Osteoblast (primary cell): ENCODE measurements around the gene COMP. TPM values are rescaled to one million over a fixed set of nuclear protein-coding genes. Genes with fewer than 3 reads are reported as not detected.
"Not testable (repeated sequence)": the region's sequence is repeated elsewhere in the genome, so short reads cannot be mapped to it uniquely, and the experiment has no call there.

Experiments used
- DNase-seq: peaks from one replicate; pipeline ENCODE4 v3.0.0; 2011; ENCODE audit warnings: low spot score, mixed read lengths; ENCODE audit not compliant: insufficient read length; ENCODE audit errors: missing footprints
- H2AFZ ChIP-seq: 2 replicates; pipeline ENCODE4 v1.6.0; 2011; ENCODE audit warnings: mild to moderate bottlenecking, low read length
- H3K27ac ChIP-seq: 2 replicates; pipeline ENCODE4 v1.5.1; 2011; ENCODE audit warnings: mild to moderate bottlenecking, low read depth, low read length, moderate library complexity
- H3K27me3 ChIP-seq: 2 replicates; pipeline ENCODE4 v1.6.0; 2012; ENCODE audit warnings: mild to moderate bottlenecking, control low read depth, inconsistent platforms, low read length, moderate library complexity; ENCODE audit not compliant: insufficient read depth
- H3K36me3 ChIP-seq: 2 replicates; pipeline ENCODE4 v1.5.1; 2011; ENCODE audit warnings: mild to moderate bottlenecking, low read length, control low read depth, moderate library complexity; ENCODE audit not compliant: insufficient read depth
- H3K4me1 ChIP-seq: 2 replicates; pipeline ENCODE4 v1.5.1; 2011; ENCODE audit warnings: mild to moderate bottlenecking, low read length, control low read depth, moderate library complexity; ENCODE audit not compliant: insufficient read depth
- H3K4me2 ChIP-seq: 2 replicates; pipeline ENCODE4 v1.6.0; 2011; ENCODE audit warnings: mild to moderate bottlenecking, low read length; ENCODE audit not compliant: insufficient read depth
- H3K4me3 ChIP-seq: fragments of 200-600 bp; sonication (generic); 3 replicates; pipeline ENCODE4 v1.5.1; 2012; ENCODE audit warnings: mild to moderate bottlenecking, low read length, inconsistent platforms; ENCODE audit not compliant: insufficient read depth
- H3K79me2 ChIP-seq: 2 replicates; pipeline ENCODE4 v1.6.0; 2012; ENCODE audit warnings: mild to moderate bottlenecking, low read length, control low read depth, inconsistent platforms; ENCODE audit not compliant: insufficient read depth
- H3K9me3 ChIP-seq: 2 replicates; pipeline ENCODE4 v1.5.1; 2011; ENCODE audit warnings: low read depth, low read length, control low read depth
- H4K20me1 ChIP-seq: 2 replicates; pipeline ENCODE4 v1.6.0; 2012; ENCODE audit warnings: mild to moderate bottlenecking, low read length, control low read depth; ENCODE audit not compliant: insufficient read depth
- total RNA-seq: library from RNA; depleted of rRNA; stranded (reverse); fragments of >200 nt; gene quantifications from 2 replicates; pipeline ENCODE4 v1.2.3, GENCODE V29; 2012
- TF ChIP-seq, protein P1 (sequence below): IDR thresholded peaks from 2 replicates; pipeline ENCODE4 v1.5.1; 2011; ENCODE audit warnings: mild to moderate bottlenecking, low read depth, low read length, moderate library complexity; ENCODE audit errors: extremely low read depth

Gene COMP
- total RNA-seq, 1 donor: 14.8 TPM

DNA sequence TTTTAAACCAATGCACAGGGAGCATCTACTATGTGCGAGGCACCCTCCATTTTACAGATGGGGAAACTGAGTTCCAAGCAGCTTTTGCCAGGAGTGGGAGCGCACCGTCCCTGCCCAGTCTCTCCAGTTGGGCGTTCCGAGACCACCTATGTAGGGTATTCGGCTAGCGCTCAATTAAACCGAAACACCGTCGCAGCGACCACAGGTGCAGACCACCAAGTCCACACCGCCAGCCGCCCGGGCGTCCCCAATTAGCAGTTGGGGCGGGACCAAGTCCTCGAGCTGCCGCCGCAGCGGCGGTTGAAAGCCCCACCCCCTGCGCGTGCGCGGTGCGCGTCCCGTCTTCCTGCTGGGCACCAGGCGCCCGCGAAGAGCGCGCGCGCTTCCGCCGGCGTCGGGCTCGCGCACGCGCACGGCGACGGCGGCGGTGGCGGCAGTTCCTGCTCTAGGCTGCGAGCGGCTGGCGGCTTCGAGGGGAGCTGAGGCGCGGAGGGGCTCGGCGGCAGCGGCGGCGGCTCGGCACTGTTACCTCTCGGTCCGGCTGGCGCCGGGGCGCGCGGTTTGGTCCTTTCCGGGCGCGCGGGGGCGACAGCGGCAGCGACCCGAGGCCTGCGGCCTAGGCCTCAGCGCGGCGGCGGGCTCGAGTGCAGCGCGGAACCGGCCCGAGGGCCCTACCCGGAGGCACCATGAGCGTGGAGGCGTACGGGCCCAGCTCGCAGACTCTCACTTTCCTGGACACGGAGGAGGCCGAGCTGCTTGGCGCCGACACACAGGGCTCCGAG lies 40.6 kb upstream of the COMP start, which contains the start of gene UPF1:
UPF1 (plus strand) TSS at position 436 of the 782 bp plus-strand sequence; CDS start at position 687, 251 bp downstream.
- DNase-seq: peak; percentile 100
- H4K20me1 ChIP-seq: peaks cover 40% of the 10 kb centered on the region
- H3K36me3 ChIP-seq: peaks cover 5% of the 10 kb centered on the region
- peaks cover 18% of the 10 kb centered on the region for H3K4me1 ChIP-seq
- peak within 1 kb of the TSS; percentile 78 for H3K4me3 ChIP-seq
- no peaks in the 10 kb centered on the region for H3K27me3 ChIP-seq
- H3K4me2 ChIP-seq: peak within 1 kb of the TSS; percentile 95
- peaks cover 50% of the 10 kb centered on the region for H3K79me2 ChIP-seq
- peaks cover 3% of the 10 kb centered on the region for H3K9me3 ChIP-seq
- TF ChIP-seq, protein P1, sequence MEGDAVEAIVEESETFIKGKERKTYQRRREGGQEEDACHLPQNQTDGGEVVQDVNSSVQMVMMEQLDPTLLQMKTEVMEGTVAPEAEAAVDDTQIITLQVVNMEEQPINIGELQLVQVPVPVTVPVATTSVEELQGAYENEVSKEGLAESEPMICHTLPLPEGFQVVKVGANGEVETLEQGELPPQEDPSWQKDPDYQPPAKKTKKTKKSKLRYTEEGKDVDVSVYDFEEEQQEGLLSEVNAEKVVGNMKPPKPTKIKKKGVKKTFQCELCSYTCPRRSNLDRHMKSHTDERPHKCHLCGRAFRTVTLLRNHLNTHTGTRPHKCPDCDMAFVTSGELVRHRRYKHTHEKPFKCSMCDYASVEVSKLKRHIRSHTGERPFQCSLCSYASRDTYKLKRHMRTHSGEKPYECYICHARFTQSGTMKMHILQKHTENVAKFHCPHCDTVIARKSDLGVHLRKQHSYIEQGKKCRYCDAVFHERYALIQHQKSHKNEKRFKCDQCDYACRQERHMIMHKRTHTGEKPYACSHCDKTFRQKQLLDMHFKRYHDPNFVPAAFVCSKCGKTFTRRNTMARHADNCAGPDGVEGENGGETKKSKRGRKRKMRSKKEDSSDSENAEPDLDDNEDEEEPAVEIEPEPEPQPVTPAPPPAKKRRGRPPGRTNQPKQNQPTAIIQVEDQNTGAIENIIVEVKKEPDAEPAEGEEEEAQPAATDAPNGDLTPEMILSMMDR: no peak
- peak within 1 kb of the TSS; percentile 100 for H2AFZ ChIP-seq
- peak within 1 kb of the TSS; percentile 74 for H3K27ac ChIP-seq

GRCh38 chr19:18830488-18830887 lies 39.4 kb upstream of the COMP start:
- peaks cover 38% of the 10 kb centered on the region for H3K79me2 ChIP-seq
- H3K27me3 ChIP-seq: no peaks in the 10 kb centered on the region
- no peak overlapping the region for H3K27ac ChIP-seq
- TF ChIP-seq, protein P1: no peak
- no peak overlapping the region for H3K4me2 ChIP-seq
- H3K4me1 ChIP-seq: peaks cover 18% of the 10 kb centered on the region
- peaks cover 5% of the 10 kb centered on the region for H3K36me3 ChIP-seq
- peaks cover 29% of the 10 kb centered on the region for H4K20me1 ChIP-seq
- no peak overlapping the region for H3K4me3 ChIP-seq
- no peak for DNase-seq
- H3K9me3 ChIP-seq: peaks cover 3% of the 10 kb centered on the region
- H2AFZ ChIP-seq: no peak overlapping the region

GRCh38 chr19:18828786-18829185 lies 37.7 kb upstream of the COMP start:
- H3K36me3 ChIP-seq: no peaks in the 10 kb centered on the region
- H3K27ac ChIP-seq: no peak overlapping the region
- no peak for DNase-seq
- TF ChIP-seq, protein P1: no peak
- peaks cover 21% of the 10 kb centered on the region for H3K79me2 ChIP-seq
- no peak overlapping the region for H3K4me2 ChIP-seq
- H3K27me3 ChIP-seq: no peaks in the 10 kb centered on the region
- no peak overlapping the region for H3K4me3 ChIP-seq
- H4K20me1 ChIP-seq: peaks cover 14% of the 10 kb centered on the region
- peaks cover 3% of the 10 kb centered on the region for H3K9me3 ChIP-seq
- H3K4me1 ChIP-seq: peaks cover 9% of the 10 kb centered on the region
- no peak overlapping the region for H2AFZ ChIP-seq

DNA sequence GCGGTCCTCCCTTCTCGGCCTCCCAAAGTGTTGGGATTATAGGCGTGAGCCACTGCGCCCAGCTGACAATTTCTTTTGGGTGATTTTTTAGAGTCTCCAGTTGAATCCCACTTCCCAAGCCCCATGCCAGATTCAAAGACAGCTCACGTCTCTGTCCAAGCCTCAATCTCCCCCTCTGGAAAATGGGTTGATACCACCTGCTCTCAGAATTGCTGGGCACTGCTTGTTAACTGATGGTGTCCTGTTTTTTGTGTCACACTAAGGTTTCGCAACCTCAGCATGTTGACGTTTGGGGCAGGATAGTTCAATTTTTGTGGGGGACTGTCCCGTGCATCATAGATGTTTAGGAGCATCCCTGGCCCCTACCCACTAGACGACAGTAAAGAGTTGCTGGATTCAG lies 26.5 kb upstream of the COMP start:
- no peak for DNase-seq
- Histone ChIP-seq H3K36me3 (no peaks in the 10 kb centered on the region), H4K20me1 (no peaks in the 10 kb centered on the region), H3K4me1 (peaks cover 4% of the 10 kb centered on the region), H3K27me3 (no peaks in the 10 kb centered on the region), H2AFZ (no peak overlapping the region), H3K4me3 (no peak overlapping the region), H3K79me2 (no peaks in the 10 kb centered on the region), H3K27ac (no peak overlapping the region), H3K4me2 (no peak overlapping the region), H3K9me3 (no peaks in the 10 kb centered on the region)
- TF ChIP-seq, protein P1: no peak

- H3K27ac ChIP-seq, H3K4me2 ChIP-seq, H4K20me1 ChIP-seq, H3K79me2 ChIP-seq, H3K27me3 ChIP-seq, H2AFZ ChIP-seq, H3K9me3 ChIP-seq, H3K4me1 ChIP-seq, H3K4me3 ChIP-seq, H3K36me3 ChIP-seq: not testable (repeated sequence)
- DNase-seq: peak; percentile 75
Observed at GRCh38 chr19:18816645-18817044, 25.5 kb upstream of the COMP start.
